Lower leg skin (tissue), 4 donors: ENCODE data around the gene ENDOU. TPM values are rescaled to one million over a fixed set of nuclear protein-coding genes. Genes with fewer than 3 reads are reported as not detected.

ENCODE experiments used
- DNase-seq, 2 donors: peaks; one replicate each; pipeline ENCODE4 v3.0.0-alpha.2; 2019; ENCODE audit warnings: low spot score in 2 of 2
- H3K4me3 ChIP-seq: fragments of 200-600 bp; sonication (generic); 2 replicates; pipeline ENCODE4 v1.5.1; 2017; ENCODE audit warnings: mild to moderate bottlenecking, low read depth; ENCODE audit not compliant: poor library complexity, severe bottlenecking
- POLR2A ChIP-seq, 2 donors: fragments of 450-650 bp; IDR thresholded peaks; one replicate each; pipeline ENCODE4 v1.6.1; 2016 to 2017; ENCODE audit warnings: antibody characterized with exemption in 2 of 2, mild to moderate bottlenecking in 1 of 2, moderate library complexity in 1 of 2
- WGBS, 2 donors: methylation state at CpG; one replicate each; pipeline ENCODE4 v1.1.5; 2018; 5-methylcytosine and 5-hydroxymethylcytosine counted together
- intact Hi-C: fragments of 100-400 bp; cut with DNase I; formaldehyde crosslinking; loops from one replicate; pipeline ENCODE4 v1.15.0; 2023; ENCODE audit warnings: low total_unique reads
- total RNA-seq, 4 donors: library from RNA; depleted of rRNA; stranded (reverse); fragments of >200 nt; gene quantifications; one replicate each; pipeline ENCODE4 v1.1.0, GENCODE V29; 2016
- TF ChIP-seq, protein P1 (sequence below), 3 donors: fragments of 450-650 bp; IDR thresholded peaks; one replicate each; pipeline ENCODE4 v1.5.1; 2016; ENCODE audit warnings: antibody characterized with exemption in 3 of 3, mild to moderate bottlenecking in 3 of 3, moderate library complexity in 2 of 3

The ENDOU gene
- total RNA-seq, 4 donors from 2014 or later, result 6.4 to 30.5 (median 17.8) TPM

GRCh38 chr12:47712171-47712570 is 13.1 kb downstream of the ENDOU start:
- WGBS, 2 donors, result 90 to 96% methylated on average over 6 of the region's 6 CpGs
- TF ChIP-seq POLR2A (IDR thresholded peaks at IDR 0.05), result no peak
- TF ChIP-seq, protein P1, sequence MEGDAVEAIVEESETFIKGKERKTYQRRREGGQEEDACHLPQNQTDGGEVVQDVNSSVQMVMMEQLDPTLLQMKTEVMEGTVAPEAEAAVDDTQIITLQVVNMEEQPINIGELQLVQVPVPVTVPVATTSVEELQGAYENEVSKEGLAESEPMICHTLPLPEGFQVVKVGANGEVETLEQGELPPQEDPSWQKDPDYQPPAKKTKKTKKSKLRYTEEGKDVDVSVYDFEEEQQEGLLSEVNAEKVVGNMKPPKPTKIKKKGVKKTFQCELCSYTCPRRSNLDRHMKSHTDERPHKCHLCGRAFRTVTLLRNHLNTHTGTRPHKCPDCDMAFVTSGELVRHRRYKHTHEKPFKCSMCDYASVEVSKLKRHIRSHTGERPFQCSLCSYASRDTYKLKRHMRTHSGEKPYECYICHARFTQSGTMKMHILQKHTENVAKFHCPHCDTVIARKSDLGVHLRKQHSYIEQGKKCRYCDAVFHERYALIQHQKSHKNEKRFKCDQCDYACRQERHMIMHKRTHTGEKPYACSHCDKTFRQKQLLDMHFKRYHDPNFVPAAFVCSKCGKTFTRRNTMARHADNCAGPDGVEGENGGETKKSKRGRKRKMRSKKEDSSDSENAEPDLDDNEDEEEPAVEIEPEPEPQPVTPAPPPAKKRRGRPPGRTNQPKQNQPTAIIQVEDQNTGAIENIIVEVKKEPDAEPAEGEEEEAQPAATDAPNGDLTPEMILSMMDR (IDR thresholded peaks at IDR 0.05), result no peak
- intact Hi-C loops, result no loop called here
- no peak for DNase-seq
- no peak overlapping the region for H3K4me3 ChIP-seq

DNA sequence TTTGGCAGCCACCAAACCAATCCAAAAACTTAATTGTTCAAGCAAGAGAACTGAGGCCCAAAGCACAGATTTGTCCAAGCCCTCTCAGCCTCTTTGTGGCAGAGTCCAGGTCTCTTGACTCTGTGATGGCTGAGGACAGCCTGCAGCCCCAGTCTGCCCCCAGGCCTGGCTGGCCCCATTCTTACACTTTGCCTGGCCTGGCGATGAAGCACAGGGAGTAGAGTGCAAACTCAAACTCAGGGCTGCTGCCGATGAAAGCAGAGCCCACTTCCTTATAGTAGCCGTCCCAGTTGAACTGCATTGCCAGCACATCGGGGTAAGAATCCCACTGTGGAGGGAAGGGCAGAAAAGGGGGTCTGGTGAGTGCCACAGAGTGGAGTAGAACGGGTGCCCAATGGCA is 13.8 kb downstream of the ENDOU start:
- DNase-seq, result no peak
- intact Hi-C loops, result no loop called here
- no peak overlapping the region for H3K4me3 ChIP-seq
- TF ChIP-seq POLR2A (IDR thresholded peaks at IDR 0.05), result no peak
- TF ChIP-seq, protein P1 (IDR thresholded peaks at IDR 0.05), result no peak
- WGBS, 2 donors, result 84 to 89% methylated on average over 5 of the region's 5 CpGs

- no peak for TF ChIP-seq POLR2A (IDR thresholded peaks at IDR 0.05)
- TF ChIP-seq, protein P1 (IDR thresholded peaks at IDR 0.05), result no peak
- DNase-seq, result no peak
- no peak overlapping the region for H3K4me3 ChIP-seq
- intact Hi-C loops, result no loop called here
Observed at GRCh38 chr12:47710278-47710677, 15.0 kb downstream of the ENDOU start.

DNA sequence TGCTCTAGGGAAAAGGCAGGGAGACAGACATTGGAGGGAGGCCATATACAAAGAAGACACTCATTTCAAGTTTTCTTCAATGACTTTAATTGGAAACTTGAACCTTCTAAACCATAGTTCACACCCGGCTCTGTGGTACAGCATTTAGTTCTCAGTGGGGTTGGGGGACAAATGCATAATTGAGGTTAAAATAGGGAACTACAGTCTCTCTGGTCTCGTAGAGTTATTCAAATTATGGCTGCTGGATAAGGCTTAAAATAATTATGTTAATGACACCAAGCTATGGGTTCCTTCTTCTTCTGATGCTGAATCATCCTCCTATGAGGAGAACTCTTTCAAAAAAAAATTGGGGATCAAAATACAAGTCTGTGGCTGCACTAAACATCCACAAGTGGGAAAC is 15.6 kb downstream of the ENDOU start:
- DNase-seq, result no peak
- H3K4me3 ChIP-seq, result no peak overlapping the region
- no peak for TF ChIP-seq POLR2A (IDR thresholded peaks at IDR 0.05)
- TF ChIP-seq, protein P1 (IDR thresholded peaks at IDR 0.05), result no peak
- WGBS, 2 donors, result 82 to 83% methylated on average over 2 of the region's 2 CpGs
- intact Hi-C loops, result no loop called here

DNA sequence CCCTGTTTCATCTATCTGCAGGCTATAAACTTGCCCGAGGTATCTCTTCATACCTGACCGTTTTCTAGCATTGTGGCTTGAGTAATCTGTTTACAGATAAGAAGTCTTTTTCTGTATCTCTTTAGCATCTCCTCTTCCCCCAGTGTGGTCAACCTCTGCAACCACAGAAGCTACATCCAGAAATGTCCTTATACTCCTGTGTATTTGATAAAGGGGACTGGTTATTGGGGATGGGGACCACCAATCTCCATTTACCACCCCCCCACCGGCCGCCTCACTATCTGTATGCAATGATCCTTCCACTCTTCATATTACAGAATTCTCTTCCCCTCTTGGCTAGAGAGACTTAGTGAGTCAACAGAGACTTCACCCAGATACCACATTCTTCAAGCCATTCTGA is 16.1 kb downstream of the ENDOU start:
- WGBS, 2 donors, result 83 to 88% methylated on average over 4 of the region's 4 CpGs
- H3K4me3 ChIP-seq, result no peak overlapping the region
- no peak for DNase-seq
- TF ChIP-seq, protein P1 (IDR thresholded peaks at IDR 0.05), result no peak
- no peak for TF ChIP-seq POLR2A (IDR thresholded peaks at IDR 0.05)
- intact Hi-C loops, result no loop called here

DNA sequence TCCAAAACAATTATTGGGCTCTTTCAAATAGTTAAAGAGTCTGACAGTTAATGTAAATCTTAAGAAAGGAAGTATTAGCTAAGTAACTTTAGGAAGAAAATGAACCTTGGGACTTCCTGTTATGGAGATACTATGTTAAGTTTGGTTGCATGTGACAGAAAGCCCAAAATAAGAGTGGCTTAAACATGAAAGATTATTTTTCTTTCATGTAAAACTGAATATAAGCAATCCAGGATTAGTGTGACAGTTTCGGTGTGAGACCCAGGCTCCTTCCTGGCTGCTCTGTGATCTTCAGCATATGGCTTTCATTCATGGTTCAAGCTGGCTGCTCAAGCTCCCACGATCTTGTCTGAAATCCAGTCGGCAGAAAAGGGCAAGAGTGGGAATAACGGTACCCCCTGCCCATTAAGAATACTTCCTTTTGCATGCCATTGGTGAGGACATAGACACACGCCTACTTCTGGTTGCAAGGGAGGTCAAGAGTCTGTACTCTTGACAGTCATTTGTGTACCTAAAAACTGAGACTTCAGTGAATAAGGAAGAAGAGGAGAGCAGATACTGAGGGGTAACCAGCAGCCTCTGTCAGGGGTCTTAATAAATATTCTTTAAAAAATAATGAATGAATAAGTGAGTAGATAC is 17.3 kb downstream of the ENDOU start:
- 45 to 57% methylated on average over 5 of the region's 5 CpGs for WGBS, 2 donors
- DNase-seq, result no peak
- no peak overlapping the region for H3K4me3 ChIP-seq
- intact Hi-C loops, result no loop called here
- TF ChIP-seq, protein P1 (IDR thresholded peaks at IDR 0.05), result no peak
- TF ChIP-seq POLR2A (IDR thresholded peaks at IDR 0.05), result no peak
